B cell (primary cell): Measurements from ENCODE around the gene ERP27. TPM values are rescaled to one million over a fixed set of nuclear protein-coding genes. Genes with fewer than 3 reads are reported as not detected.

Source experiments
- ATAC-seq: fragments of 200-7000 bp; cut with Tn5 transposase; one replicate; pipeline ENCODE4 v1.10.0; 2021; ENCODE audit warnings: low read depth, mild to moderate bottlenecking, moderate number of reproducible peaks, moderate library complexity
- CTCF ChIA-PET: fragments of 350-600 bp; sonication (Branson Sonifier 250); formaldehyde crosslinking; loops from one replicate; lab custom pipeline; 2021; ENCODE audit warnings: antibody characterized with exemption, inconsistent platforms; lab: Charles Lee
- POLR2A ChIA-PET: fragments of 350-600 bp; sonication (Branson Sonifier 250); formaldehyde crosslinking; loops from one replicate; lab custom pipeline; 2021; ENCODE audit warnings: antibody characterized with exemption; lab: Charles Lee
- DNase-seq: peaks from one replicate; pipeline ENCODE4 v3.0.0; 2013
- H2AFZ ChIP-seq: 2 replicates; pipeline ENCODE4 v1.6.1; 2012; ENCODE audit warnings: mild to moderate bottlenecking, low read depth, low read length; ENCODE audit not compliant: insufficient read depth, poor library complexity, severe bottlenecking
- H3K27ac ChIP-seq, 2 donors: 1 replicate in 1 of 2; 2 replicates in 1 of 2; pipeline ENCODE4 v1.5.1; 2012 to 2013; ENCODE audit warnings: low read length in 2 of 2, mild to moderate bottlenecking in 2 of 2, moderate library complexity in 1 of 2
- H3K27me3 ChIP-seq, 4 experiments: fragments of 200-600 bp in 1 of 4; sonication (generic) in 1 of 4; replicated peaks in 1 of 4; 1 replicate in 2 of 4; 2 replicates in 2 of 4; pipeline versions ENCODE4 v1.6.1 to v1.7.0; 2013 to 2016; ENCODE audit warnings: low read length in 3 of 4, mild to moderate bottlenecking in 2 of 4, mixed read lengths in 1 of 4, moderate library complexity in 1 of 4; ENCODE audit not compliant: insufficient read depth in 4 of 4, control insufficient read depth in 3 of 4; ENCODE audit errors: control extremely low read depth in 1 of 4
- H3K36me3 ChIP-seq, 2 experiments: replicated peaks in 1 of 2; 1 replicate in 1 of 2; 2 replicates in 1 of 2; pipeline versions ENCODE4 v1.6.1 to v1.7.1; 2013; ENCODE audit warnings: low read length in 1 of 2; ENCODE audit not compliant: insufficient read depth in 2 of 2, control insufficient read depth in 1 of 2; ENCODE audit errors: control extremely low read depth in 1 of 2, extremely low read depth in 1 of 2
- H3K4me1 ChIP-seq, 2 donors: fragments of 200-600 bp in 1 of 2; sonication (generic) in 1 of 2; 1 replicate in 1 of 2; 2 replicates in 1 of 2; pipeline versions ENCODE4 v1.5.1 to v1.6.1; 2013 to 2017; ENCODE audit warnings: low read length in 2 of 2; ENCODE audit not compliant: control insufficient read depth in 2 of 2, insufficient read depth in 2 of 2
- H3K4me2 ChIP-seq: replicated peaks from 2 replicates; pipeline ENCODE3; 2012; ENCODE audit warnings: mild to moderate bottlenecking, low read depth, low read length; ENCODE audit not compliant: poor library complexity, severe bottlenecking
- H3K4me3 ChIP-seq, 5 experiments: fragments of 200-600 bp in 1 of 5; sonication (generic) in 1 of 5; 1 replicate in 3 of 5; 2 replicates in 2 of 5; pipeline versions ENCODE4 v1.5.1 to v1.7.0; 2011 to 2016; ENCODE audit warnings: low read length in 4 of 5, mild to moderate bottlenecking in 4 of 5, low read depth in 2 of 5, control low read depth in 1 of 5, moderate library complexity in 1 of 5; ENCODE audit not compliant: insufficient read depth in 1 of 5; ENCODE audit errors: control extremely low read depth in 1 of 5, extremely low read depth in 1 of 5
- H3K79me2 ChIP-seq: fragments of 200-600 bp; sonication (generic); one replicate; pipeline ENCODE4 v1.6.0; 2016; ENCODE audit warnings: low read length; ENCODE audit not compliant: control insufficient read depth, insufficient read depth
- H3K9ac ChIP-seq: fragments of 200-600 bp; sonication (generic); 2 replicates; pipeline ENCODE4 v1.6.1; 2017; ENCODE audit warnings: mild to moderate bottlenecking, low read length, moderate library complexity
- H3K9me3 ChIP-seq, 3 donors: one replicate each; pipeline versions ENCODE4 v1.6.1 to v1.7.1; 2013; ENCODE audit warnings: low read length in 2 of 3; ENCODE audit not compliant: control insufficient read depth in 2 of 3, insufficient read depth in 1 of 3; ENCODE audit errors: control extremely low read depth in 1 of 3
- H4K20me1 ChIP-seq: 2 replicates; pipeline ENCODE4 v1.6.0; 2012; ENCODE audit warnings: mild to moderate bottlenecking, low read length; ENCODE audit not compliant: insufficient read depth, control insufficient read depth, poor library complexity, severe bottlenecking
- H3K27ac Mint-ChIP-seq: one replicate; pipeline ENCODE4 v1.8.0; 2021; ENCODE audit warnings: mixed read lengths
- H3K27me3 Mint-ChIP-seq: one replicate; pipeline ENCODE4 v1.8.0; 2021; ENCODE audit warnings: mixed read lengths
- H3K4me1 Mint-ChIP-seq: one replicate; pipeline ENCODE4 v1.8.0; 2021; ENCODE audit warnings: mixed read lengths
- H3K4me3 Mint-ChIP-seq: one replicate; pipeline ENCODE4 v1.8.0; 2021; ENCODE audit warnings: mixed read lengths
- H3K9me3 Mint-ChIP-seq: one replicate; pipeline ENCODE4 v1.8.0; 2022; ENCODE audit warnings: mixed read lengths; ENCODE audit not compliant: insufficient read depth
- EZH2 ChIP-seq: IDR thresholded peaks from 2 replicates; pipeline ENCODE4 v1.6.1; 2012; ENCODE audit warnings: borderline replicate concordance, low read depth, mild to moderate bottlenecking, moderate library complexity, low read length; ENCODE audit not compliant: insufficient read depth, poor library complexity, severe bottlenecking
- WGBS: methylation state at CpG from one replicate; pipeline ENCODE4 v1.1.5; 2013; ENCODE audit warnings: missing lambda C conversion rate; ENCODE audit not compliant: insufficient coverage; 5-methylcytosine and 5-hydroxymethylcytosine counted together
- intact Hi-C: fragments of 100-400 bp; cut with micrococcal nuclease; formaldehyde crosslinking; loops from one replicate; pipeline ENCODE4 v1.10.0; 2022
- polyA plus RNA-seq: library from polyadenylated mRNA; depleted of rRNA; stranded (reverse); fragments of >200 nt; gene quantifications from 2 replicates; pipeline ENCODE4 v1.2.3, GENCODE V29; 2012
- total RNA-seq, 2 donors: library from RNA; stranded (reverse); fragments of 120-200 nt in 1 of 2; gene quantifications; 1 replicate in 1 of 2; 2 replicates in 1 of 2; pipeline versions ENCODE4 v1.2.3 to v1.2.4, GENCODE V29; 2013 to 2022
- TF ChIP-seq, protein P1 (sequence below): fragments of 200-600 bp; IDR thresholded peaks from one replicate; pipeline ENCODE4 v1.8.0; 2022; ENCODE audit warnings: antibody characterized with exemption, mild to moderate bottlenecking

ERP27 gene
- total and polyA plus RNA-seq, 2 donors (not counting 1 experiment from before 2014, with no cell fraction given) = 7.8 to 9.0 TPM

- H3K27me3 Mint-ChIP-seq = no peaks in the 10 kb centered on the region
- no peak for ATAC-seq
- no peaks in the 10 kb centered on the region for H3K4me1 ChIP-seq
- ChIA-PET CTCF (interaction anchor here (0.9 to 2.0 kb wide), 5 partner anchors 17 to 85 kb away, joined by 4 to 7 read pairs (median 6); no protein-coding TSS in a partner anchor), POLR2A (interaction anchor here (0.7 kb wide), 1 partner anchor 31 kb away, joined by 3 read pairs; no protein-coding TSS in a partner anchor)
- H3K27ac ChIP-seq = no peak overlapping the region
- no peak overlapping the region for H3K4me2 ChIP-seq
- peaks cover 4% of the 10 kb centered on the region for H3K4me1 Mint-ChIP-seq
- no peak overlapping the region for H3K4me3 Mint-ChIP-seq
- no peaks in the 10 kb centered on the region for H3K9me3 Mint-ChIP-seq
- peaks cover 9% of the 10 kb centered on the region for H3K79me2 ChIP-seq
- no peak overlapping the region for H2AFZ ChIP-seq
- TF ChIP-seq, protein P1, sequence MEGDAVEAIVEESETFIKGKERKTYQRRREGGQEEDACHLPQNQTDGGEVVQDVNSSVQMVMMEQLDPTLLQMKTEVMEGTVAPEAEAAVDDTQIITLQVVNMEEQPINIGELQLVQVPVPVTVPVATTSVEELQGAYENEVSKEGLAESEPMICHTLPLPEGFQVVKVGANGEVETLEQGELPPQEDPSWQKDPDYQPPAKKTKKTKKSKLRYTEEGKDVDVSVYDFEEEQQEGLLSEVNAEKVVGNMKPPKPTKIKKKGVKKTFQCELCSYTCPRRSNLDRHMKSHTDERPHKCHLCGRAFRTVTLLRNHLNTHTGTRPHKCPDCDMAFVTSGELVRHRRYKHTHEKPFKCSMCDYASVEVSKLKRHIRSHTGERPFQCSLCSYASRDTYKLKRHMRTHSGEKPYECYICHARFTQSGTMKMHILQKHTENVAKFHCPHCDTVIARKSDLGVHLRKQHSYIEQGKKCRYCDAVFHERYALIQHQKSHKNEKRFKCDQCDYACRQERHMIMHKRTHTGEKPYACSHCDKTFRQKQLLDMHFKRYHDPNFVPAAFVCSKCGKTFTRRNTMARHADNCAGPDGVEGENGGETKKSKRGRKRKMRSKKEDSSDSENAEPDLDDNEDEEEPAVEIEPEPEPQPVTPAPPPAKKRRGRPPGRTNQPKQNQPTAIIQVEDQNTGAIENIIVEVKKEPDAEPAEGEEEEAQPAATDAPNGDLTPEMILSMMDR = no peak
- TF ChIP-seq EZH2 = no peak
- no peaks in the 10 kb centered on the region for H3K9me3 ChIP-seq
- no peak overlapping the region for H3K27ac Mint-ChIP-seq
- H4K20me1 ChIP-seq = no peaks in the 10 kb centered on the region
- no peaks in the 10 kb centered on the region for H3K27me3 ChIP-seq
- no peak for DNase-seq
- intact Hi-C loops = no loop called here
- no peak overlapping the region for H3K4me3 ChIP-seq
- H3K9ac ChIP-seq = no peak overlapping the region
- WGBS = 100% methylated on average over 2 of the region's 4 CpGs
- peaks cover 19 to 40% of the 10 kb centered on the region in 2 experiments for H3K36me3 ChIP-seq
These were observed 7.0 kb downstream of the ERP27 start for GRCh38 chr12:14931359-14931758.

- TF ChIP-seq, protein P1 = no peak
- no peak for TF ChIP-seq EZH2
- intact Hi-C loops = no loop called here
- ChIA-PET POLR2A (no interaction called here), CTCF (interaction anchor here (1.2 to 2.0 kb wide), 4 partner anchors 65 to 84 kb away, joined by 4 to 7 read pairs (median 6); no protein-coding TSS in a partner anchor)
- H4K20me1 ChIP-seq = no peaks in the 10 kb centered on the region
- H3K9ac ChIP-seq = no peak overlapping the region
- ATAC-seq (no peak), DNase-seq (no peak)
- peaks cover 19 to 38% of the 10 kb centered on the region in 2 experiments for H3K36me3 ChIP-seq
- no peak overlapping the region for H3K27ac Mint-ChIP-seq
- H3K27me3 Mint-ChIP-seq = no peaks in the 10 kb centered on the region
- no peaks in the 10 kb centered on the region for H3K27me3 ChIP-seq
- no peaks in the 10 kb centered on the region for H3K79me2 ChIP-seq
- H3K9me3 ChIP-seq = no peaks in the 10 kb centered on the region
- no peak overlapping the region for H3K4me3 ChIP-seq
- H3K27ac ChIP-seq = no peak overlapping the region
- no peak overlapping the region for H3K4me2 ChIP-seq
- H3K4me3 Mint-ChIP-seq = no peak overlapping the region
- no peak overlapping the region for H2AFZ ChIP-seq
- H3K4me1 ChIP-seq = no peaks in the 10 kb centered on the region
- H3K4me1 Mint-ChIP-seq = peaks cover 4% of the 10 kb centered on the region
- no peaks in the 10 kb centered on the region for H3K9me3 Mint-ChIP-seq
These were observed 8.0 kb downstream of the ERP27 start for GRCh38 chr12:14930299-14930698.
